ENCODE measurements around the gene PIK3R6.

DNA sequence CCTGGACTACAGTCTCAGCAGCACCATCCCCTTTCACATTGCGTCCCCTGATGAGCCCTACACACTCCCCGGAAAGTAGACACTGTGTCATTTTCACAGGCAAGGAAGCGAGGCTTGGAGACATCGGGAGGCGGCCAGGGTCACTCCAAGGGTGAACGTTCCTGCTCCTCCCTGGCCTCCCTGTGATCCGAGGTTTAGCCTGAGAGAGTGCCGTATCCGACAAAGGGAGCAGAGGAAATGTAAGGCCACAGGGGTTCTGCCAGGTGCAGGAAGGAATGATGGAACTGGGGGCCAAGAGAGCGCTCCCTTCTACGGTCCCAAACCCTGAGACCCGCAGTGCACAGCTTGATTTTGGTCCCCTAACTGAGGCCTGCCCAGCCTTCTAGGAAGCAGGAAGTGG lies 8.0 kb upstream of the PIK3R6 start:
- TF ChIP-seq, protein P1, sequence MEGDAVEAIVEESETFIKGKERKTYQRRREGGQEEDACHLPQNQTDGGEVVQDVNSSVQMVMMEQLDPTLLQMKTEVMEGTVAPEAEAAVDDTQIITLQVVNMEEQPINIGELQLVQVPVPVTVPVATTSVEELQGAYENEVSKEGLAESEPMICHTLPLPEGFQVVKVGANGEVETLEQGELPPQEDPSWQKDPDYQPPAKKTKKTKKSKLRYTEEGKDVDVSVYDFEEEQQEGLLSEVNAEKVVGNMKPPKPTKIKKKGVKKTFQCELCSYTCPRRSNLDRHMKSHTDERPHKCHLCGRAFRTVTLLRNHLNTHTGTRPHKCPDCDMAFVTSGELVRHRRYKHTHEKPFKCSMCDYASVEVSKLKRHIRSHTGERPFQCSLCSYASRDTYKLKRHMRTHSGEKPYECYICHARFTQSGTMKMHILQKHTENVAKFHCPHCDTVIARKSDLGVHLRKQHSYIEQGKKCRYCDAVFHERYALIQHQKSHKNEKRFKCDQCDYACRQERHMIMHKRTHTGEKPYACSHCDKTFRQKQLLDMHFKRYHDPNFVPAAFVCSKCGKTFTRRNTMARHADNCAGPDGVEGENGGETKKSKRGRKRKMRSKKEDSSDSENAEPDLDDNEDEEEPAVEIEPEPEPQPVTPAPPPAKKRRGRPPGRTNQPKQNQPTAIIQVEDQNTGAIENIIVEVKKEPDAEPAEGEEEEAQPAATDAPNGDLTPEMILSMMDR (IDR thresholded peaks at IDR 0.05): no peak
- TF ChIP-seq, protein P2, sequence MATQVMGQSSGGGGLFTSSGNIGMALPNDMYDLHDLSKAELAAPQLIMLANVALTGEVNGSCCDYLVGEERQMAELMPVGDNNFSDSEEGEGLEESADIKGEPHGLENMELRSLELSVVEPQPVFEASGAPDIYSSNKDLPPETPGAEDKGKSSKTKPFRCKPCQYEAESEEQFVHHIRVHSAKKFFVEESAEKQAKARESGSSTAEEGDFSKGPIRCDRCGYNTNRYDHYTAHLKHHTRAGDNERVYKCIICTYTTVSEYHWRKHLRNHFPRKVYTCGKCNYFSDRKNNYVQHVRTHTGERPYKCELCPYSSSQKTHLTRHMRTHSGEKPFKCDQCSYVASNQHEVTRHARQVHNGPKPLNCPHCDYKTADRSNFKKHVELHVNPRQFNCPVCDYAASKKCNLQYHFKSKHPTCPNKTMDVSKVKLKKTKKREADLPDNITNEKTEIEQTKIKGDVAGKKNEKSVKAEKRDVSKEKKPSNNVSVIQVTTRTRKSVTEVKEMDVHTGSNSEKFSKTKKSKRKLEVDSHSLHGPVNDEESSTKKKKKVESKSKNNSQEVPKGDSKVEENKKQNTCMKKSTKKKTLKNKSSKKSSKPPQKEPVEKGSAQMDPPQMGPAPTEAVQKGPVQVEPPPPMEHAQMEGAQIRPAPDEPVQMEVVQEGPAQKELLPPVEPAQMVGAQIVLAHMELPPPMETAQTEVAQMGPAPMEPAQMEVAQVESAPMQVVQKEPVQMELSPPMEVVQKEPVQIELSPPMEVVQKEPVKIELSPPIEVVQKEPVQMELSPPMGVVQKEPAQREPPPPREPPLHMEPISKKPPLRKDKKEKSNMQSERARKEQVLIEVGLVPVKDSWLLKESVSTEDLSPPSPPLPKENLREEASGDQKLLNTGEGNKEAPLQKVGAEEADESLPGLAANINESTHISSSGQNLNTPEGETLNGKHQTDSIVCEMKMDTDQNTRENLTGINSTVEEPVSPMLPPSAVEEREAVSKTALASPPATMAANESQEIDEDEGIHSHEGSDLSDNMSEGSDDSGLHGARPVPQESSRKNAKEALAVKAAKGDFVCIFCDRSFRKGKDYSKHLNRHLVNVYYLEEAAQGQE (IDR thresholded peaks at IDR 0.05; ENCODE audit: low read depth, low read length): no peak
- no peak for TF ChIP-seq SMC3 (IDR thresholded peaks at IDR 0.05; ENCODE audit: low read depth, low read length)
- TF ChIP-seq FOXJ3 (CRISPR knock-in tag; IDR thresholded peaks at IDR 0.05): no peak
- no peak for TF ChIP-seq TCF12 (IDR thresholded peaks at IDR 0.05)
- no peak for TF ChIP-seq ELF1 (IDR thresholded peaks at IDR 0.05)
- TF ChIP-seq POLR2AphosphoS5 (IDR thresholded peaks at IDR 0.05; ENCODE audit: low read depth, low read length): no peak
- TF ChIP-seq YY1 (IDR thresholded peaks at IDR 0.05; ENCODE audit: low read depth): no peak
